Lower leg skin (tissue), 3 donors: ENCODE results near the gene PTPRT.

Source experiments
- CTCF ChIP-seq, 3 donors: fragments of 450-650 bp; IDR thresholded peaks; one replicate each; pipeline ENCODE4 v1.5.1; 2016; ENCODE audit warnings: antibody characterized with exemption in 3 of 3, mild to moderate bottlenecking in 3 of 3, moderate library complexity in 2 of 3
- POLR2A ChIP-seq, 2 donors: fragments of 450-650 bp; IDR thresholded peaks; one replicate each; pipeline ENCODE4 v1.6.1; 2016 to 2017; ENCODE audit warnings: antibody characterized with exemption in 2 of 2, mild to moderate bottlenecking in 1 of 2, moderate library complexity in 1 of 2

- TF ChIP-seq POLR2A (IDR thresholded peaks at IDR 0.05) (no peak), CTCF (IDR thresholded peaks at IDR 0.05) (no peak)
Observed at GRCh38 chr20:42656130-42656529, 533.6 kb downstream of the PTPRT start.
